HT-29 (cell line): ENCODE measurements around the gene CDK6. TPM values are rescaled to one million over a fixed set of nuclear protein-coding genes. Genes with fewer than 3 reads are reported as not detected.

Source experiments
- DNase-seq: peaks from one replicate; pipeline ENCODE4 v3.0.0-alpha.2; 2015; ENCODE audit warnings: low spot score
- total RNA-seq: library from RNA; depleted of rRNA; stranded (reverse); fragments of >200 nt; shearing (Covaris generic); gene quantifications from 2 replicates; pipeline ENCODE4 v1.2.3, GENCODE V29; 2014

Gene CDK6
- total RNA-seq, 1 experiment from 2014 or later, result 48.8 TPM

- no peak for DNase-seq
Measured at GRCh38 chr7:92847305-92847704, 10.9 kb upstream of the CDK6 start.

- no peak for DNase-seq
Measured at GRCh38 chr7:92845736-92846135, 9.4 kb upstream of the CDK6 start.

- no peak for DNase-seq
Measured at GRCh38 chr7:92843781-92844180, 7.4 kb upstream of the CDK6 start.

GRCh38 chr7:92843034-92843760 lies 6.8 kb upstream of the CDK6 start:
- no peak for DNase-seq

DNA sequence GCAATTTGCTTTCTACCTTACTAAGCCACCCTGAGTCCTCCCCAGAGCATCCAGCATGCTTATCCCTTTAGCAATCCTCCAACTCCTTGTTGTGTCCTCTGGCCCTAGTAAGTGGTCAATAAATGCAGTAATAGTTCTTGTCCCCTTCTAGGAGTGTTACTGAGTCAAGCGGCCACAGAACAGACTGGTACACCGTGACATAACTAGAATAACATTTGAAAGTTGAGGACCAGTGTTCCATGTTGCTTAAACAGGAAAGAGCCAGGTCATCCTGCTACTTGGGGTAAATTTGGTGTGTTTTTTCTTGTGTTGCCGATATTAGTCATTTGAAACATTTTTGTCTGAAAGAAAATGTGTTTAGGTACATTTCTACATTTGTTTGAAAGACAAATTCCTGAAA lies 4.8 kb upstream of the CDK6 start:
- DNase-seq, result no peak

- DNase-seq, result no peak
Measured at GRCh38 chr7:92840316-92840715, 3.9 kb upstream of the CDK6 start.

DNA sequence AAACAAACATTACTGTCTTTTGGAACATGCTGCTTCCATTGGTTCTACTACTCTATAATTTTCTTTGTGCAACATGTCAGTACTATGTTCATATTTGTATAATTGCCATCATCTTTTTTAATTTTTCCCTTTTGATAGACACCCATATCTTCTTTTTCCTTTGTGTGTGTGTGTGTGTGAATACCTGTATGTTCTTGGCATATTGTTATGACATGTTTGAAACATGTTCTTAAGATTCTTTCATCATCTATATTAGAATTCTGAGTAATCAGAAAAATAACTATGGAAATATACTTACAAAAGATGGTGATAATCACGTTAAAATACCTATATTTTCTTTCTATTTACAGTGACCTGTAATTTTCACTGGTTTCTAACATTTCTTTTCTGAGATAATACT lies 3.5 kb upstream of the CDK6 start:
- no peak for DNase-seq

DNA sequence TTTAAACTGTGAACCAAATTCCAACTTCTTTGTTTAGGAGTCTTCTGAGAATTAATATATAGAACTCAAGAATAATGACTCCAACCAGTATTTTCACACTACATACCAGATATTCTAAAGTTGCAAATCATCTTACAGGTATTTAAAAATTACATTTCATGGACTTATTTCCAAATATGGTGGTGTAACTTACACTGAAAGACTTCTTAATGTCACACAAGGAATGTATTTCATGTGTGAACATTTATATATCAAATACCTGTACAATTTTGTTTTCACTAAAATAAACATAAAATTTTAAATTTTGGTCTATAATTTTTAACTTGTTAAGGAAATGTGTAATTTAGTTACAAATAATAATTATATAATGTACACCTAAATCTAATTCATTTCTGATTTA lies 2.6 kb upstream of the CDK6 start:
- DNase-seq, result no peak

DNA sequence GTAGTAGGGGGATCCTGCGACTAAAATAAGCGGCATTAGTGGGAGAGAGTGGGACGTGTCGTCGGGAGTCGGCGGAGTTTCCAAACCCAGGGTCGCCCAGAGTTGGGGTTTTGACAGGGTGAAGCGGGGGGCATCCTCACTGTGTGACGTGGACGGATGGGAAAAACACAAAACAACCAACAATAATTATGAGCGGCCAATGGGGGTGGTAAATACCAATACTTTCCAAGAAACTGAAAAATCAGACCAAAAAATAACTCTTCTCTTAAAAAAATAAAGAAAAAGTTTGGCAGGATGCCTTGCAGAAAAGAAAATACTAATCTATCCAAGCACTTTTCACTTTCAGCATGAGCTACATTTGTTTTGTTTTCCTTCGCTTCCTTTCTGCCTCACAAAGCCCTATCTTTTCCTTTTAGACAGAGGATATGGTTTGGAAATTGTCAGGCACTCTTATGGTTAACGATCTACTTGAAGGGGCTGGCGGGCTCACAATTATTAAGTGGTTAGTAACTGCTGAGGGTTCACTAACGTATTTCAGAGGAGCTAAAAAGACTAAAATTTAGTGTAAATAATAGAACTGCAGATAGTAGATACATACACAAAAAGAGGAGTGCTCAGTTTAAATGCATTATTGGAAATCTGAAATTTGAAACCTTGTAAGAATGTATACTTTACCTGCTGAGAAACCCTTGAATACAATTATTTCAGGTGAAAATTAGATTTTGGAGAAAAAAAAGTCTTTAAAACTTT lies 802 bp upstream of the CDK6 start:
- DNase-seq, result peak; percentile 29

DNA sequence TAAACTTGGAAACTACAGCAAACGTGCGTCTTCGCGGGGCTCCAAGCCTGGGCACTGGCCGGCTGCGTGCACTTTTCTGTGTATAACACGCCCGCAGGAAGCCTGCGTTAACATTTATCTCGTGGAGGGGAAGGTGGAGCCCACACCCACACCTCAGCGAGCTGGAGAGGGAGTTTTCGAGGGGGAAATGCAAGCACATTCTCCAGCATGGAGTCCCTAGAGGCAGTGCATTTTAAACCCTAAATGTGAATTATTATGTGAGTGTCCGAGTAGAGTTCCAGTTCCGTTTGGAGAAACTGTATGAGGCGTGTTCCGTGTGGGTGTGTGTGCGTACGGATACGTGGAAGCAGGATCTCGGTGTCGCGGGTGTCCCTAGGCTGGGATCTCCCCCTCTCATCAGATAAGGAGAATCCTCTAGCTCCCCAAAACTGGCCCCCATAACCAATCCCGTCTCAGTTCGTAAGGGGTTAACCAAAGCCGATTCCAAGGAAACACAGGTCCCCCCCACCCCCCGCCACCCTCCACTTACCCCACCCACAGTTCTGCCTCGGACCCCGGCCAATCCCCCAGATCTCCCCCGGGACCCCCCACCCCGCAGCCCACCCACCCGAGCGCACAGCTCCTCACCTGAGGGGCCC lies 403 bp downstream of the CDK6 start:
- peak; percentile 44 for DNase-seq

DNA sequence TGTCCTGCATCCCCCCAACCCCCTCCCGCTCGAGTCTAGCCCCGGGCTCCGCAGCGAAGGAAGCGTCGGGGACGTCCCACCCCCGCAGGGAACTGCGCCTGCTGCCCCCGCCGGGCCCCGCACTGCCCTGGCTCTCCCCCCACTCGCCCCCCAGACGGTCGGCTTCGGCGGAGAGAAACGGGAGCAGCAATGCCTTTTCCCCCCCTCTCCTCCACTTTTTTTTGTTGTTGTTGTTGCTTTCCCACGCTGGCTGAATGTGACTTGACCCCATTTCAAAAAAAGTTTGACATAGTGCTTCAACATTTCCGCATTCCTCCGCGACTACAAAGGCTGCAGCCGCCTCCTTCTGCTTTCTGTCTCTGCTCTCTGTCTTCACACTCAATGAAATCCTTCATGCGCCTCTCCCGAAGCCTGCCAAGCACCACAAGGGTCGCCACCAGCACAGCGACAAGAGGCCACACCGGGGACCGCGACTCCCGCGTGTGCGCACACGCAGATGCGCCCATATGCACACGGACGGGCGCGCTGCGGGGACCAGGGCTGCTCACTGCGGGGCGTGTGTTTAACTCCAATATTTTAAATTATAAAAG lies 1.0 kb downstream of the CDK6 start:
- peak; percentile 82 for DNase-seq

- DNase-seq, result peak; percentile 47
Measured at GRCh38 chr7:92834507-92835260, 1.7 kb downstream of the CDK6 start.

GRCh38 chr7:92833766-92834506 lies 2.4 kb downstream of the CDK6 start:
- DNase-seq, result peak; percentile 82

GRCh38 chr7:92833024-92833765 lies 3.2 kb downstream of the CDK6 start:
- peak; percentile 97 for DNase-seq

DNA sequence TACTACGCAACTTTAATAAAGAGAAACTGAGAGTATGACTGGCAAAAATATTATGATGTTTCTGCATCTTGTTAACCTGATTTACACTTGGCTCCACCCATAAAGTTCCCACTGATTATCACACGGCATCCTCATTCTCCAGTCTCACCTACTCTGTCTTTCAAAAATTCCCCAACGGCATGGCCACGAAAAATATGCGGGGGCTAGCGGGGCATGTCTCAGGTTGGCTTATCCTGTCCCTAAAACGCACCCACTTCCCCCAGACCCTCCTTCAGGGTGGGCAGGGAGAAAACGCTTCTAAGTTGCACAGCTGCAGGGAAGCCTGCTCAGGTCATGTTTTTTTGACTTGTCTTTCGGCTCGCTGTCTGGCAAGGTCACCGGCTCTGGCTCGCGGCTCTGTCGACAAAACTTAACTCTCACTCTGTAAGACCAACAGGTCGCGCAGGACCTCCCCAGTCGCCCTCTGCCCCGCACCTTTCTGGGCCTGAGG lies 3.8 kb downstream of the CDK6 start:
- no peak for DNase-seq

DNA sequence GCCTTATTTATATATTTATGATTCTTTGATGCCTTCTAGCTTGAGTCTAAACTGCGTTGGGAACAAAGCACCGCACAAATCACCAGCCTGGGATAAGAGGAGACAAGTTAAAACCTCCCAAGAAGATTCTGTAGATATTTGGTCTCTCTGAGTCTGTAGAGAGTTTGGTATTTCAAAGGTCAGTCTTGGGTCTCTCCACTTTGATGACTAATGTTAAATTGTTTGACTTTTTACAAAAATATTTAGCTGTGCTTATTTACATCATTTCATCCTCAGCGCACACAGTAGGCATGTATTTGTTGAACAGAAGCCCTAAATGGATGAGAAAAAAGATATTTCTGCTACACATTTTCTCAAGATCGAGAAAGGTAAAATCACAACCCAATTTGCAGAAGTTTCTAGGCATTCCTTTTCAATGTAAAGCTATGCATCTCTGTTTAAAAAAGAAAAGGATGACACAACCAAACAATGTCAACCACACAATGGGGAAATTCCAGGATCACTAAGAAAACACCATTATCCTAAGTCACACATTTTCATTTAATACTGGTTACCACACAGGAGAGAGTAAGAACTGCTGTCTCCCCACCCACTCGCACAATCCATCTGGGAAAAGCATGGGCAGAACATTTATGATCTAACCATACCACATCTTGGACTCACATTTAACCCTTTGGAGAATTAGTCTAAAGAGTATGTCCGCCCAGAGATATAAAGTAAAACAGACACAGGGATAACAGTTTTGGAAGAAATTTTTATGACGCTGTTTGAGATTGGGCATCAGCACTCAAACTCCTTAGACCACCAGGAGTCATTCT lies 4.4 kb downstream of the CDK6 start:
- peak; percentile 63 for DNase-seq

DNA sequence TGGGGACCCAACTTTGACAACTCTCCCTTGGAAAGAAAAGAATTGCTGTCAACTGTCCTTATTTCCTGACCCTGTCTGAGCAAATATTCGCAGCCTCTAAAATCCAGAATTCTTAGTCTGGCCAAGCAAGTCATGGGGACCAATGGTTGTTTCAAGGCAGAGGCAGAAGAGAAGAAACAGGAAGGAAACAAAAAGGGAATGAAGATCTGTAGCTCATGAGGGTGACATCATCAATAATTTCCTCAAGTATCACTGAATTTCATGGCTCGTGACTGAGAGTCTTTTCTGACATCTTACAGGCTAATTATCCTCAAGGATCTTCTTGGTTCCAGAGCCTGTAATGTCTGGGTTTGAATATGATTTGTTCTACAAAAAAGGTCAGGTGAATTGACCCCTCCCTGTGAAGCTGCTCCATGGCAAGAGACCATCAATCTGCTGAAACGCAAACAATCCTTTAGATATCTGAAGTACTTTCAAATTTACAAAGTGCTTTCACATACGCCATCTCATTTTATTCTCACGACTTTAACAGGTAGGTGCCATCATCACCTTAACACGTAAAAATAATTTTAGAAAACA lies 5.8 kb downstream of the CDK6 start:
- DNase-seq, result no peak

GRCh38 chr7:92830027-92830426 lies 6.3 kb downstream of the CDK6 start:
- no peak for DNase-seq
